ENCODE measurements around the gene TNP2. TPM values are rescaled to one million over a fixed set of nuclear protein-coding genes. Genes with fewer than 3 reads are reported as not detected.

The TNP2 gene
- not detected for total RNA-seq
- long read RNA-seq, donor 1: 0 reads
- long read RNA-seq, donor 2: 0 reads

DNA sequence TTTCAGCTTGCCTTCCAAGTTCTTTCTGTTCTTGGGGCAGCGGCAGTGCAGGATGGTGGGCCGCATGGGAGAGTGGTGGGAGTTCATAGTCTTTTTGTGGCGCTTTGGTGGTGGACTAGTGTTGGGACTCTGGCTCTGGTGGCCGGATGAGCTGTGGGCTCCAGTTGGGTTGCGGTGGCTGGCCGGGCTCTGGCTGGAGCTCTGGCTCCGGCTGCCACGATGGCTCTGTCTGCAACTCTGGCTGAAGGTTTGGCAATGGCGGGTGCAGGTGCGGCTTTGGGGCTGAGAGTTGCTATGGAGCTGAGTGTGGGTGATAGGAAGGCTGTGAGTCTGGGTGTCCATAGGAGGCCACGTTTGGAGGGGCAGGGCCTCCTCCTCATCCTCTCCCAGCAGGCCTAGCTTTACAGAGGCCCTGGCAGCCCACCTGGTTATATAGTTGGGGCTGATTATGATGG lies at the start of gene TNP2:
TNP2 (minus strand) TSS at position 405 of the 455 bp plus-strand sequence; CDS start at position 342, 63 bp downstream.
- Histone ChIP-seq H3K4me1 (ENCODE audit: low read depth) (peaks cover 14% of the 10 kb centered on the region), H3K4me3 (no peak within 1 kb of the TSS), H3K36me3 (ENCODE audit: low read depth) (no peaks in the 10 kb centered on the region), H3K9me3 (no peaks in the 10 kb centered on the region)
- TF ChIP-seq CTCF (IDR thresholded peaks at IDR 0.05): no peak
- DNase-seq: peak in 1 of 3 donors; percentile 13
- ATAC-seq: no peak
- intact Hi-C loops (cut with DNase I, micrococcal nuclease): loop anchor here (10.0 kb wide), 2 partner anchors 76 to 86 kb away; partner anchors contain the start of gene RMI2 (in 1 of the 2)

DNA sequence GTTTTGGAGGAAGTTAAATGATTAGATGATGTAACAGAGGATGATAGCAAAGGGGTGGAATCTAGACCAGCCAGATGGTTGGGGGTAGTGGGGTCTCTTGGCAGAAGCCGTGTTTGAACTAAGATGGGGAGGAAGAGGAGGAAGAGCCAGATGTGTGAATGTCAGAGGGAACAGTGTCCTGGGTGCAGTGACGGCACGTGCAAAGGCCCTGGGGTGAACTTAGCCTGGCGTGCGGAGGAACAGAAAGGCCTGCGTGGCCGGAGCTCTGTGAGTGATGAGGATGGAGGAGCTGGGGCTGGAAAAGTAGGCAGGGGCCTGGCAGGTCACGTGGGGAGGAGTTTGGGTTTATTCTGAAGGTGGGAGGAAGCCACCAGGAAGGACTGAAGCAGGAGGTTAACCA lies 49.7 kb upstream of the TNP2 start:
- Histone ChIP-seq H3K9me3 (no peaks in the 10 kb centered on the region), H3K36me3 (ENCODE audit: low read depth) (no peaks in the 10 kb centered on the region), H3K4me1 (ENCODE audit: low read depth) (no peaks in the 10 kb centered on the region), H3K4me3 (no peak overlapping the region)
- ATAC-seq (no peak), DNase-seq (no peak)
- no peak for TF ChIP-seq CTCF (IDR thresholded peaks at IDR 0.05)
- intact Hi-C loops (cut with DNase I, micrococcal nuclease): no loop called here

GRCh38 chr16:11316331-11317015 lies 47.3 kb upstream of the TNP2 start:
- TF ChIP-seq CTCF (IDR thresholded peaks at IDR 0.05): no peak
- no peak for DNase-seq
- no peak for ATAC-seq
- Histone ChIP-seq H3K4me3 (no peak overlapping the region), H3K9me3 (no peaks in the 10 kb centered on the region), H3K4me1 (ENCODE audit: low read depth) (peaks cover 5% of the 10 kb centered on the region), H3K36me3 (ENCODE audit: low read depth) (no peaks in the 10 kb centered on the region)
- intact Hi-C loops (cut with DNase I, micrococcal nuclease): no loop called here

GRCh38 chr16:11315510-11315909 lies 46.4 kb upstream of the TNP2 start:
- TF ChIP-seq CTCF (IDR thresholded peaks at IDR 0.05): no peak
- Histone ChIP-seq H3K4me3 (no peak overlapping the region), H3K36me3 (ENCODE audit: low read depth) (no peaks in the 10 kb centered on the region), H3K9me3 (no peaks in the 10 kb centered on the region), H3K4me1 (ENCODE audit: low read depth) (peaks cover 5% of the 10 kb centered on the region)
- DNase-seq: no peak
- no peak for ATAC-seq
- intact Hi-C loops (cut with DNase I, micrococcal nuclease): no loop called here

DNA sequence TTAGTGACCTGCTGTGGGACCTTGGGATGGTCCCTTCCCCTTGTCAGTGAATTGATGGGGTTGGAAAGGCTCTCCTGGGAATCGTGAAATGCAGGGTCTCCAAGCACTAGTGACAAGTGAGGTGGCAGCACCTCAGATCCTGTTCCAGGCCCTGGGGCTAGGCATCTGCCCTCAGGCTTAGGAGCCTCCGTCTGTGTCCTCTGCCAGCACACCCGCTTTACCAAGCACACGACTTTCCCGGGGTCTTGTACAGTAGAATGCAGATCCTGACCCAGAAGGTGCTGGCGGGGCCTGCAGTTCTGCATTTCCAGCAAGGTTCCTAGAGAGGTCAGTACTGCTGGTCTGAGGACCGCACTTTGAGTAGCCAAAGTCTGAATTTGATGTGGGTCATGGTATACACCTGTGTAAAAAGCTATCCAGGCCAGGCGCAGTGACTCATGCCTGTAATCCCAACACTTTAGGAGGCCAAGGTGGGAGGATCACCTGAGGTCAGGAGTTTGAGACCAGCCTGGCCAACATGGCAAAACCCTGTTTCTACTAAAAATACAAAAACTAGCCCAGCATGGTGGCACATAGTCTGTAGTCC lies 45.3 kb upstream of the TNP2 start:
- peaks cover 5% of the 10 kb centered on the region for H3K4me1 ChIP-seq (ENCODE audit: low read depth)
- no peak overlapping the region for H3K4me3 ChIP-seq
- intact Hi-C loops (cut with DNase I, micrococcal nuclease): no loop called here
- no peaks in the 10 kb centered on the region for H3K36me3 ChIP-seq (ENCODE audit: low read depth)
- no peaks in the 10 kb centered on the region for H3K9me3 ChIP-seq
- ATAC-seq (no peak), DNase-seq (no peak)
- TF ChIP-seq CTCF (IDR thresholded peaks at IDR 0.05): no peak
